GM19023 (cell line): ENCODE data around the gene CARD14.
"Not testable (repeated sequence)": the region's sequence is repeated elsewhere in the genome, so short reads cannot be mapped to it uniquely, and the experiment has no call there.

Experiments used
- ATAC-seq: cut with Tn5 transposase; IDR thresholded peaks from one replicate; pipeline ENCODE4 v1.9.1; 2021; ENCODE audit warnings: mild to moderate bottlenecking, moderate library complexity; ENCODE audit not compliant: unreplicated experiment

Gene CARD14

DNA sequence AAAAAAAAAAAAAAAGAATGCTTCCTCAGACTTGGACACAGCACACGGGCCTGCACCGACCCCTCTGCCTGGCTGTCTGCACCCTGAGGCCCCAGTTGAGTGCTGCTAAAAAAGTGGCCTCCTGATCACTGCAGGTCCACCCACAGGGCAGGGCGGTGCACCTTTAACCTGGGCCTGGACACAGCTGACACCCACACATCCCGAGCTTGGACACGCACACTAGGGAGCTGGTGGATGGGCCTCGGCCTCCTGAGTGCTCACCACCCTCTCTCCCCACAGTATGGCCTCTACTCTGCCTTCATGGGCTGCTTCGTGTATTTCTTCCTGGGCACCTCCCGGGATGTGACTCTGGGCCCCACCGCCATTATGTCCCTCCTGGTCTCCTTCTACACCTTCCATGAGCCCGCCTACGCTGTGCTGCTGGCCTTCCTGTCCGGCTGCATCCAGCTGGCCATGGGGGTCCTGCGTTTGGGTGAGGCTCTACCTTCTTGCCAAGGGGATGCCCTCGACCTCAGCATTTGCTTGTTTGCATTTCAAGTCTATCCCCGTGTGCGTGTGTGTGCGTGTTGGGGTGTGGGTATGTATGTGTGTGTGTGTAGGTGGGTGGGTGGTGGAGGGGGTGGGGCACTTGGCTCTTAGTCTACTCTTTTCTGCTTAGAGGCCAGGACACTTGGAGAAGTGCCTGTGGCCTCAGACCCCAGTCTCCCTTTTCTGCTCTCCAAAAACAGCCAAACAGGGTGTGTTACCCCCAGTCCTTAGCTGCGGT lies 52.7 kb downstream of the CARD14 start:
- ATAC-seq, result no peak

DNA sequence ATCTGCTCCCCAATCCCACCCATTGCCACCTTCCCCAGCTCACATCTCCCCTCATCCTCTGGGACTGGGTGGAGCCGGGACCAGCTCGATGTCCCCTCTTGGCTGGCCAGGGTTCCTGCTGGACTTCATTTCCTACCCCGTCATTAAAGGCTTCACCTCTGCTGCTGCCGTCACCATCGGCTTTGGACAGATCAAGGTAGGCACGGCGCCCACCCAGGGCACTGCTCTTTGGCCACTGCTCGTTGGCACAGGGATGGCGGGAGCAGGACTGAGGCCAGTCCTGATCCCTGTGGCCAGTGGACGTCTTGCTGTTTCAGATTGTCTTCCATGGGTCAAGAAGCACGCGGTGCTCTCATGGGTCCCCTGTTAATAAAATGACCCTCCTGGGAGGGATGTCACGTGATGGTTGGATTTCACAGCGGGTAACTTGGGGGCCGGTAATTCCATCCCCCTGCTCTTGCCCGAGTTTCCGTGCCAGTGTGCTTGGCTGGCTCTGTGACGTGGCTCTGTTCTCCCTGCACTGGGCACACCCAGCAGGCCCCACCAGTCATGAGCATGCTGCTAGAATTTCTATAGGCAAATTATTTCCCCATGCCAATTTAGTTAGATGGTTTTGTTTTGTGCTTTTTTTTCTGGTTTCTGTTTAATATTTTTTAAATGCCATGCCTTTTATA lies 53.4 kb downstream of the CARD14 start:
- no peak for ATAC-seq

DNA sequence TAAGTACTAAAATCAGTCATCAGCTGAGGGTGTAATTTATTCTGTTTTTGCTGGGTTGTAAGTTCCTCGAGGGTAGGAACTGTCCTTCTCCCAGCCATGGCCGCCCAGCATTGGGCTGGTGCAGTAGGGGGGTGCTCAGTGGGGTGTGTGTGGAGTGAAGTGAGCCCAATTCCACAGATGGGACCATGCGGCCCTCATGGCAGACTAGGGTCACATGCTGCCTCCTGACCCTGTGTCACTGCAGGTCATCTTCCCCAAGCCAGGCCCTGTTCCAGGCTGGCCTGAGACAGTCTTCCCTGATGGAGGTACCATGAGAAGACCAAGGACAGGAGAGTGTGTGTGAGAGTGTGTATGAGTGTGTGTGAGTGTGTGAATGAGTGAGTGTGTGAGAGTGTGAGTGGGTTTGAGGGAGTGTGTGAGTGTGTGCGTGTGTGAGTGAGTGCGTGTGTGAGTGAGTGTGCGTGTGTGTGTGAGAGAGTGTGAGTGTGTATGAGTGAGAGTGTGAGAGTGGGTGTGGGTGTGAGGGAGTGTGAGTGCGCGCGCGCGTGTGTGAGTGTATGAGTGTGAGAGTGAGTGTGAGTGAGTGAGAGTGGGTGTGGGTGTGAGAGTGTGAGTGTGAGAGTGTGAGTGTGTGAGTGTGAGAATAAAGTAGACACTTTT lies 54.1 kb downstream of the CARD14 start:
- ATAC-seq, result no peak

DNA sequence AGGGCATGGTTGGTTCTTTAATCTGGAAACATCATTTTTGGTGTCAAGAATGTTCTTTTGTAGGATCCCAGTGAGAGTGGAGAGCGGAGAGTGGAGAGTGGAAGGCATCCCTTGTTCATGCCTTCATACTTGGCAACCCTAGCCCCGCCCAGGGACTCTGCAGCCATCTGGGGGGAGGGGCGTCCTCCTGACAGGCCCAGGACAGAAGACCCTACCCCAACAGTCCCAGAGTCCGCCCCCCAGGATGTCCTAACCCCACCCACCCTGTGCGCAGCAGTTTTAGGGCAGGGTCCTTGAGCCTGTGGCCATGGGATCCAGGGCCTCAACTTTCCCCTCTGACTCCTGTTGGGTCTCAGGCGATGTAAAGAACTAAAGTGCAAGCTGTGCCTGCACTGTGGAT lies 54.9 kb downstream of the CARD14 start:
- no peak for ATAC-seq

DNA sequence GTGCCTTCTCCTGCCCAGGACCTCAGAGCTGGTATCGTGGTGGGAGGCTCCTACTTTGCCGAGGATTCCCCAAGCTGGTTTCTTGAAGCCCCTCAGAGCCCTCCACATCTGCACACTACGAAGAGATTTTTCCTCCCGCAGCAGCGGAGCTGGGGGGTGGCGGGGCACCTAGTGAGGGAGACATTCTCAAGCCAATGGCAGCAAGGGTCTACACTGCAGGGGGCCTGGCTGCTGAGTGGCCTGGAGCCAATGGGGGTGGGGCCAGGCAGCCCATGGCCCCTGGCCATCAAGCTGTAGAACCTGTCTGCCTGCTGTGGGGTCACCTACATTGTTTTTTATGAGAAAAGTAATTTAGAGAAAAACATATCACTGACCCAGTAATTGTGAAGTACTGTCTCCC lies 55.4 kb downstream of the CARD14 start:
- no peak for ATAC-seq

DNA sequence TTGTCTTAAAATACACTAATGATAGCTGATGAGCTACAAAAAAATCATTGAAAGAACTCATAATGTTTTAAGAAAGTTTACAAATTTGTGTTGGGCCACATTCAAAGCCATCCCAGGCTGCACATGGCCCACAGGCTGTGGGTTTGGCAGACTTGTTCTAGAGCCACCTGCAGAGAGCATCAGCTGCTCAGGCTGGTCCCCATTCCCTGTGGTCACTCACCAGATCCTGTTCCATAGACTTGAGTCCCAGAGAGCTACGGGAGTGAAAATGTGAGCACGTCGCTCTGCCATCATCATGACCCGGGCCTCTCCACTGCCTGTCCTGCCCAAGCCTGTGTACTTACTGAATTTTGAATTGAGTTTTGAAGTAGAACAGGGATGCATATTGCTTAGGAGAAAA lies 57.3 kb downstream of the CARD14 start:
- no peak for ATAC-seq

DNA sequence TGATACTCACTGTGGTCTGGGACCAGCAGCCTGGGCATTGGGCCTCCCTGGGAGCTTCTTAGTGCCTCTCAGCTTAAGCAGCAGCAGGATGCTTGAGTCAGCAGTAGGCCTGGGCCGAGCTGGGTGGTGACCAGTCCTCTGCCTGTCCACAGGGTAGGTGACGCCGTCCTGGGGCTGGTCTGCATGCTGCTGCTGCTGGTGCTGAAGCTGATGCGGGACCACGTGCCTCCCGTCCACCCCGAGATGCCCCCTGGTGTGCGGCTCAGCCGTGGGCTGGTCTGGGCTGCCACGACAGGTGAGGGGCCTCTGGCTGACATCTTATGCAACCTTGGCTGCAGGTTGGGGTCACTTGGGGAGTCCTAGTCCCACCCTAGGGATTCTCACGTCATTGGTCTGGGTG lies 57.8 kb downstream of the CARD14 start:
- no peak for ATAC-seq

DNA sequence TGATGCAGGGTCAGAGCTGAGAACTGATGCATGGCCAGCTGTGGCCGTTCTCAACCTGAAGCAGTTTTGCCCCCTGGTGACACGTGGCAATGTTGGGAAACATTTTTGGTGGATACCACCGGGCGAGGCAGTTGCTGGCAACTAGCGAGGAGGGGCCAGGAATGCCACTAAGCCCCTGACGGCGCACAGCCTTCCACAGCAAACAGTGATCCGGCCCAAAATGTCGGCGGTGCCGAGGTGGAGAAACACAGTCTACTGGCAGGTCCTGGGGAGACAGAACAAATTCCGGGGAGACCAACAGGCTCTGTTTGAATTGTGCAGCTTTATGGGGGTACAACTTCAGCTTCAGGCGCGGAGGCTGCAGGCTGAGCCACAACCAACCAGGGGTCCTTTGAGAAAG lies 58.6 kb downstream of the CARD14 start:
- ATAC-seq, result no peak

DNA sequence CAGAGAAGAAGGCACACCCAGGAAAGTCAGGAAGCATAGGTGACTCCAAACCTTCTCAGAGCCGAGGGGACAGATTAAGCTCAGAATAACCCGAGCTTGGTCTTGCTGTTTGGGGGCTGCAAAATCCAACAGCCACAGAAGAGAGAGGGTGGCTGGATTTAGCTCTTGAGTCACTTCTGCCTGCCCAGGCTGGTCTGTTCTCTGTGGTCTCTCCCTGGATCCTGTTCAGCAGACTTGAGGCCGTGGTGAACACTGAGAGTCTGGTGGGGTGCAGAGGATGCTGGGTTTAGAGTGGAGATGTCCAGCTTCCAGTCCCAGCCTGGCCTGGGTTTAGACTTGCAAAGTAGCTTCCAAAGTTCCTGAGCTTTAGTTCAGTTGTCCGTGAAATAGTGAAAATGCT lies 59.2 kb downstream of the CARD14 start:
- ATAC-seq, result no peak

DNA sequence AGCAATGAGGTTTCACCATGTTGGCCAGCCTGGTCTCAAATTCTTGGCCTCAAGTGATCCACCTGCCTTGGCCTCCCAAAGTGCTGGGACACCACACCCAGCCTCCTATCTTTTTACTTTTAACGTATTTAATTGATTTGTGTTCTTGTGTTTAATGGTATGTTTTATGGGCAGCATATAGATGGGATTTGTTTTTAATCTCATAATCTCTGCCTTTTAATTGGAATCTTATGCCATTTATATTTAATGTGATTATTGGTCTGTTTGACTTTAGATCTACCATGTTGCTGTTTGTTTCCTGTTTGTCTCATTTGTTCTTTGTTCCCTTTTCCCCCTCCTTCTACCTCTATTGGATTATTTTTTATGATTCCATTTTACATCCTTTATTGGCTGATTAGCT lies 62.6 kb downstream of the CARD14 start:
- ATAC-seq, result no peak

DNA sequence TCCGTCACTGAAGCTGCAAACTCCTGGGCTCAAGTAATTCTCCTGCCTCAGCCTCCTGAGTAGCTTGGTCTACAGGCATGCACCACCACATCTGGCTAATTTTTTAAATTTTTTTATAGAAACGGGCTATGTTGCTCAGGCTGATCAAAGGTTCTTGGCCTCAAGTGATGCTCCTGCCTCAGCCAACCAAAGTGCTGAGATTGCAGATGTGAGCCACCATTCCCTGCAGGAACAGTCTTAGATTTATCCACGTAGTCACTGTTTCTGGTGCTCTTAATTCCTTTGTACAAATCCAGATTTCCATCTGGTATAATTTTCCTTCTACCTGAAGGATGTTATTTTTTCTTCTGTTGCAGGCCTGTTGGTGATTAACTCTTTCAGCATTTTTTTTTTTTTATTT lies 63.4 kb downstream of the CARD14 start:
- ATAC-seq, result no peak

DNA sequence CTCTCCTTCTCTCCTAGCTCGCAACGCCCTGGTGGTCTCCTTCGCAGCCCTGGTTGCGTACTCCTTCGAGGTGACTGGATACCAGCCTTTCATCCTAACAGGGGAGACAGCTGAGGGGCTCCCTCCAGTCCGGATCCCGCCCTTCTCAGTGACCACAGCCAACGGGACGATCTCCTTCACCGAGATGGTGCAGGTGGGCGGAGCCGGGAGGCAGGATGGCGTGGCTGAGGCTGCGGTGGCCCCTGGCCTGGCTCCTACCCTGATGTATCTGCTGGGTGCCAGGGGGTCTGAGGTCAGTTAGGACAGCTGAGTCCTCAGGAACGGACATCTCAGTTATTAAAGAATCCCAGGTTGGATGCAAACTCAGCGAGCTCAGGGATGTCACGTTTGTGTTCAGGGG lies 67.1 kb downstream of the CARD14 start:
- ATAC-seq, result no peak

DNA sequence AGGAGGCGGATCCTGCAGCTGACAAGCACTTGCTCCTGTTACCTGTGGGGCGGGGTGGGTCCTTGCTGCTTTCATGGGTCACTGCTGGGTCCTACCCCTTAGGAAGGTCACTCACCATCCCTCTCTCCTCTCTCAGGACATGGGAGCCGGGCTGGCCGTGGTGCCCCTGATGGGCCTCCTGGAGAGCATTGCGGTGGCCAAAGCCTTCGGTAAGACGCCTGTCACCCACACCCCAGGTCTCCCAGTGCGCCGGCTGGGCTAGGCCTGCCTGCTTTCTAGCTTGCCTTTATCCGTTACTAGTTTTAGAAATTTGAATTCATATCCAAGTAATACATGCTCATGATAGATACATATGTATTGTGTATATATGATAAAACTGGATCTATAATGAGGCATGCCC lies 67.6 kb downstream of the CARD14 start:
- ATAC-seq, result no peak

DNA sequence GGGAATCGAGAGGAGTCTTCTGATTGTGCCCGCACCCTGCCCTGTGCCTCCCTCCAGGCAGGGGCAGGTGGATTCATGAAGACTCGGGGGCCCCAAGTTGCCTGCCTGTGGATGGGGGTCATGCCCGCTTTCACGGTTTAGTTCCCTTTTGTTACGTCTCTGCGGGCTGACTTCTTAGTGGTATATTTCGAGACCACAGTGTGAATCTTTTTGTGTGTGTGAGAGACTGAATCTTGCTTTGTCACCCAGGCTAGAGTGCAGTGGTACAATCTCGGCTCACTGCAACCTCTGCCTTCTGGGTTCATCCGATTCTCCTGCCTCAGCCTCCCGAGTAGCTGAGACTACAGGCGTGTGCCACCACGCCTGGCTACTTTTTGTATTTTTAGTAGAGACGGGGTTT lies 72.7 kb downstream of the CARD14 start:
- ATAC-seq, result no peak

DNA sequence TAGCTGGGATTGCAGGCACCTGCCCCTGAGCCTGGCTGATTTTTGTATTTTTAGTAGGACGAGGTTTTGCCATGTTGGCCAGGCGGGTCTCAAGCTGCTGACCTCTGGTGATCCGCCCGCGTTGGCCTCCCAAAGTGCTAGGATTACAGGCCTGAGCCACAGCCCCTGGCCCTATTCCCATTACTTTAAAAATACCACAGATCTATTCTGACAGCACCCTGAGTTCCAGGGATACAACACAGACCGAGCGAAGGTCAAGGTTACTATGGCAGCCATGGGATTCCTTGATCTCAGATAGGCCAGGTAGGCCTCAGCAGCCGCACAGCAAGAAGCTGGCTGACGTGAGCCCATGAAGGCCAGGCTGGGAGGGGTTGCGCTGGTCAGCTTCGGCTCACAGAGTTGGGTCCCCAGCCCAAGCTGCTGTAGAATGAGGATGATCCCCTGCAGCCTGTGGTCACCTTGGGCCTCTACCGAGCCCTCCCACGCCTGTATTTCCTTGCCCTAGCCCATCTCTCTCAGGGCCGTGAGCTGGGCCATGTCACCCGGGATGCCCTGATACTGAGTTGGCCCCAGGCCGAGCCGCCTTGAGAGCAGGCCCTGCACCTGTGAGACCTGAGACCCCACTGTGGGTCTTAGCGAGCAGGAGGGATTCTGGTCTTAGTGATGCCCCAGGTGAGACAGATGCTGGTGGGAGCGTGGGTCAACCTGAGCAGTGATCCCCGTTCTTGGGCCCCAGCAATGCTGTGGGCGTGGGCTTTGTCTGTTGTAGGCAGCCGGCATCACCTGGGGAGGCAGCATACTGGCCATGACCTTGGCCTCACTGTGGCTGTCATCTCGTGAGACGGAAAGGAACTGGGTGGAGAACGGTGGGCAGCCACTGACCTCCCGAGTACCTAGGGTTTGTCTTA lies 74.0 kb downstream of the CARD14 start:
- ATAC-seq, result no peak

DNA sequence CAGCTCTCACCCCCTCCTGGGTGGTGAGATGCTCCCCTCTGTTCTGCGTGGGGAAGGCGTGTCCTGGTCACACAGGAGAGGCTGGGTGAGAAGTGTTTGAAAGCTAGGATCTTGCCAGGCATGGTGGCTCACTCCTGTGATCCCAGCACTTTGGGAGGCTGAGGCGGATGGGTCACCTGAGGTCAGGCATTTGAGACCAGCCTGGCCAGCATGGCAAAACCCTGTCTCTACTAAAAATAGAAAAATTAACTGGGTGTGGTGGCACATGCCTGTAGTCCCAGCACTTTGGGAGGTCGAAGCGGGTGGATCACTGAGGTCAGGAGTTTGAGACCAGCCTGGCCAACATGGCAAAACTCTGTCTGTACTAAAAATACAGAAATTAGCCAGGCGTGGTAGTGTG lies 74.6 kb downstream of the CARD14 start:
- not testable (repeated sequence) for ATAC-seq

DNA sequence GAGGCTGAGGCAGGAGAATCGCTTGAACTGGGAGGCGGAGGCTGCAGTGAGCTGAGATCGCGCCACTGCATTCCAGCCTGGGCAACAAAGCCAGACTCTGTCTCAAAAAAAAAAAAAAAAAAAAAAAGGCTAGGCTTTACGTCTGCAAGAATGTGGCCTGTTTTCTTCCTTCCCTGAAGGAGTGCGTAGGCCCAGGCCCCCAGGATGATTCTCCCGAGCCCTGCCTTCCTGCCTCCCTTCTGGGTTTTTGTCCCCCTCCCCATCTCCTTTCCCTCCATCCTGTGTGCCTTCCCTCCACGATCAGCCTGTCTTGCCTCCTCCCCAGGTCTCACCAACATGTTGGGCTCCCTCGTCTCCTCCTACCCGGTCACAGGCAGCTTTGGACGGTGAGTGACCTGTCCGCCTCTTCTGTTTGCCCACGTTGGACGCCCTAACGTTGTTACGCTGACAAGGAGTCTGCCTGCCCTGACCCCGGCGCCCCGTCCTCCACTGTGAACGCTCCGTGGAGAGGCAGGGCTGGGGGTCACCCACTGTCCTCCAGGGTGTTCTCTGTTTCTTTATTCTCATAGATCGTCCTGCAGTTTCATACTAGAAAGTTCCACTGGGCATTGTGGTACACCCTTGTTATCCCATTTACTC lies 75.2 kb downstream of the CARD14 start:
- no peak for ATAC-seq

DNA sequence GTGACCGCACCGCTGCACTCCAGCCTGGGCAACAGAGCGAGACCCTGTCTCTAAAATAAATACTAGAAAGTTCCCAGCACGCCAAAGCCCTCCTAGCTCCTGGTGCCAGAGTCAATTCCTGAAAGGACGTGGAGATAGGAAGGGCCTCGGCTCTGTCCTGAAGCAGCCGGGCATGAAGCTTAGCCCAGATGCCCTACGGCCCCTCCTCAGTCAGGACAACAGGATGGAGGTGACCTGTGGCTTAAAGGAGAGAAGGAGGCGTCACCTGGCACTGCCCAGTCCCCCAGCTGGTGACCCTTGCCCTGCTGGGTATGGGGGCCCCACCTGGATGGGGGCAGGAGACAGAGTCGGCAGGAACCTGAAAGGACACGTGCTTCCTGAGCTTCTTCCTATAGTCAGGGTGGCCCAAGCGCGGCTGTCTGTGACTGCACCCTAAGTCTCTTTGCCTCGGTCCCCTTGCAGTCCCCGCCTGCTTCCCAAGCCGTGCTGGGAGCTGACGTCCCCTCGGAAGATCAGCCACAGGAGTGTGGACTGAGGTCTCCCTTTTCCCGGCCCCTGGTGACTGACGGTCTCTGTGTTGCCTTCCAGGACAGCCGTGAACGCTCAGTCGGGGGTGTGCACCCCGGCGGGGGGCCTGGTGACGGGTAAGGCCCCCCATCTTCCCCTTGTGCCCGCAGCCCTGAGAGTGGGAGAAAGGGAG lies 75.9 kb downstream of the CARD14 start:
- no peak for ATAC-seq

DNA sequence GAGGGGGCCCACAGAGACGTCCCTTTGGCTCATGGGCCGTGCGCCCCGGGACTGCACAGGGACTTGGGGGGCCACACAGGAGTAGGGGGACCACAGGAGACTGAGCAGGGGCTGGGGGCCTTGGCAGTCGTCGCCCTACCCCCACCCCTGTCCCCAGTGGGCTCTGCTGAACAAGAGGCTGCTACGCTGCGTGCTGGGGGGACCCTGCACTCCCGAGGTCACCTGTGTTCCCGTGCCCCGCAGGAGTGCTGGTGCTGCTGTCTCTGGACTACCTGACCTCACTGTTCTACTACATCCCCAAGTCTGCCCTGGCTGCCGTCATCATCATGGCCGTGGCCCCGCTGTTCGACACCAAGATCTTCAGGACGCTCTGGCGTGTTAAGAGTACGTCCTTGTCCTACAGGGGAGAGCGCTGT lies 76.4 kb downstream of the CARD14 start:
- no peak for ATAC-seq

DNA sequence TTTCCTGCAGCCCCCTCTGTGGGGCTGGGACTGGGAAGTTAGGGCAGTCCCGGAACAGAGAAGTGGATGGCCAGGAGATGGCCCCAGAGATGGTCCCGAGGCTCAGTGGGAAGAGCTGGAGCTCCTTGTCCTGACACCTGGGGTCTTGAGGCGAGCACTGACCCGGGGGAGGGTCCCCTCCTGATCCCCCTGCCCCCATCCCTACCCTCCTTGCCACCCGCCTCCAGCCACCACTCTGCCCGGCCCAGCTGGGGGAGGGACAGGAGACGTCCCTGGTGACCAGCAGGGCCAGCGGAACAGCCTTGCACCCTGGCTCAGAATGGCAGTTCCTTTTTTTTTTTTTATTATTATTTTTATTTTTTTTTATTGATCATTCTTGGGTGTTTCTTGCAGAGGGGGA lies 76.9 kb downstream of the CARD14 start:
- no peak for ATAC-seq
